Spleen (tissue), 7 donors: ENCODE results near the gene SNCA.

Source experiments
- CTCF ChIP-seq, 11 experiments: fragments of 200-600 bp in 7 of 11; fragments of 450-650 bp in 4 of 11; sonication (generic) in 4 of 11; IDR thresholded peaks in 8 of 11; conservative IDR thresholded peaks in 3 of 11; 1 replicate in 7 of 11; 2 replicates in 4 of 11; pipeline versions ENCODE4 v1.4.0 to v1.8.0; 2016 to 2021; ENCODE audit warnings: antibody characterized with exemption in 11 of 11, inconsistent platforms in 4 of 11, mild to moderate bottlenecking in 1 of 11
- POLR2A ChIP-seq, 3 donors: fragments of 450-650 bp; IDR thresholded peaks; one replicate each; pipeline ENCODE4 v1.5.1; 2017; ENCODE audit warnings: antibody characterized with exemption in 3 of 3, mild to moderate bottlenecking in 1 of 3
- POLR2AphosphoS5 ChIP-seq, 3 donors: sonication (generic); formaldehyde crosslinking; IDR thresholded peaks; one replicate each; pipeline ENCODE4 v1.5.1; 2017; ENCODE audit warnings: antibody characterized with exemption in 3 of 3
- donor health status: DM: no; HTN: no; CAD: no; lungs with moderate emphysema.
- donor health status: DM: no; HTN: no; CAD: no.
- donor health status: DM: no; HTN: no; CAD: no.

GRCh38 chr4:89836031-89836745 lies 773 bp downstream of the SNCA start:
- TF ChIP-seq CTCF (IDR thresholded peaks at IDR 0.05 in 8 of 11, conservative IDR thresholded peaks at IDR 0.05 in 3 of 11) (no peak), POLR2AphosphoS5 (IDR thresholded peaks at IDR 0.05) (no peak), POLR2A (IDR thresholded peaks at IDR 0.05) (no peak)
